Stimulated activated CD4-positive, alpha-beta T cell treated with anti-CD3 and anti-CD28 coated beads, Interleukin-12 subunit alpha, Interleukin-12 subunit beta, amount 100 ng/mL, for 4 hours (primary cell): ENCODE measurements around the gene MAT2A.

ENCODE experiments used
- DNase-seq: peaks from one replicate; pipeline ENCODE4 v3.0.0-alpha.2; 2020

MAT2A gene

GRCh38 chr2:85538507-85539360 is at the start of gene MAT2A:
TSS of gene MAT2A (plus strand) at chr2:85539168. CDS start at chr2:85539288, 120 bp downstream.
- peak; percentile 89 for DNase-seq

GRCh38 chr2:85490861-85491755 is 47.9 kb upstream of the MAT2A start:
- DNase-seq, result no peak

GRCh38 chr2:85496436-85496835 is 42.5 kb upstream of the MAT2A start:
- no peak for DNase-seq

- DNase-seq, result no peak
Observed at GRCh38 chr2:85497944-85498630, 40.9 kb upstream of the MAT2A start.

GRCh38 chr2:85501248-85501647 is 37.7 kb upstream of the MAT2A start:
- no peak for DNase-seq

- DNase-seq, result no peak
Observed at GRCh38 chr2:85502720-85503119, 36.2 kb upstream of the MAT2A start.

- no peak for DNase-seq
Observed at GRCh38 chr2:85503168-85503850, 35.7 kb upstream of the MAT2A start.

- DNase-seq, result no peak
Observed at GRCh38 chr2:85503851-85504777, 34.9 kb upstream of the MAT2A start.

- no peak for DNase-seq
Observed at GRCh38 chr2:85504778-85505261, 34.1 kb upstream of the MAT2A start.

GRCh38 chr2:85505551-85506238 is 33.3 kb upstream of the MAT2A start:
- no peak for DNase-seq

- no peak for DNase-seq
Observed at GRCh38 chr2:85506768-85507181, 32.2 kb upstream of the MAT2A start.

- DNase-seq, result no peak
Observed at GRCh38 chr2:85511008-85511811, 27.8 kb upstream of the MAT2A start.

GRCh38 chr2:85514323-85514722 is 24.6 kb upstream of the MAT2A start:
- DNase-seq, result no peak

GRCh38 chr2:85516653-85517389 is 22.1 kb upstream of the MAT2A start:
- DNase-seq, result no peak

GRCh38 chr2:85522090-85522647 is 16.8 kb upstream of the MAT2A start:
- DNase-seq, result no peak

GRCh38 chr2:85523062-85523902 is 15.7 kb upstream of the MAT2A start:
- DNase-seq, result no peak

GRCh38 chr2:85523903-85524335 is 15.0 kb upstream of the MAT2A start:
- DNase-seq, result no peak
